K562 (cell line): ENCODE results near the gene PRKCE. TPM values are rescaled to one million over a fixed set of nuclear protein-coding genes. Genes with fewer than 3 reads are reported as not detected.

ENCODE experiments used
- ATAC-seq: fragments of 200-7000 bp; cut with Tn5 transposase; 3 replicates; pipeline ENCODE4 v1.9.1; 2020; ENCODE audit warnings: moderate library complexity
- BruUV-seq: library from RNA; stranded (reverse); fragments of 400-500 nt; replicated peaks from 2 replicates; lab custom pipeline; 2021; lab: Mats Ljungman, UMichigan
- CTCF ChIA-PET: fragments of 300-600 bp; formaldehyde crosslinking; extraction: SDS; loops from one replicate; lab custom pipeline; 2021; ENCODE audit warnings: low intra/inter-chr PET ratio; lab: Yijun Ruan, JAX
- POLR2A ChIA-PET: fragments of 300-600, 350-650 bp; sonication (Branson Sonifier 250); formaldehyde crosslinking; extraction: SDS; loops from one replicate; lab custom pipeline; 2021; ENCODE audit warnings: antibody characterized with exemption, inconsistent platforms; lab: Yijun Ruan, JAX
- DNase-seq, 4 experiments: peaks; one replicate each; pipeline versions ENCODE4 v3.0.0 to v3.0.0-alpha.2; 2011 to 2018; ENCODE audit warnings: low spot score in 3 of 4, mixed read lengths in 3 of 4; ENCODE audit errors: extremely low read depth in 1 of 4
- FAIRE-seq: peaks from 2 replicates; lab custom pipeline; 2011; peaks lifted over from hg19 to GRCh38; lab: Jason Lieb, UNC
- H2AFZ ChIP-seq: 2 replicates; pipeline ENCODE4 v1.6.0; 2011; ENCODE audit warnings: low read depth, low read length, control low read depth, inconsistent platforms
- H3K27ac ChIP-seq: fragments of 200-600 bp; 3 replicates; pipeline ENCODE4 v1.8.0; 2011; ENCODE audit warnings: low read depth, mild to moderate bottlenecking, control low read depth, inconsistent platforms, low read length, moderate library complexity, mixed read lengths; ENCODE audit errors: extremely low read depth
- H3K27me3 ChIP-seq, 2 experiments: fragments of 300-600 bp in 1 of 2; 2 replicates in 1 of 2; 3 replicates in 1 of 2; pipeline versions ENCODE4 v1.6.0 to v1.8.0; 2011; ENCODE audit warnings: inconsistent platforms in 2 of 2, low read length in 2 of 2, mild to moderate bottlenecking in 1 of 2, mixed read lengths in 1 of 2, moderate library complexity in 1 of 2; ENCODE audit not compliant: control insufficient read depth in 2 of 2, insufficient read depth in 2 of 2
- H3K36me3 ChIP-seq: fragments of 300-600 bp; 3 replicates; pipeline ENCODE4 v1.8.0; 2011; ENCODE audit warnings: mild to moderate bottlenecking, low read length, inconsistent platforms; ENCODE audit not compliant: control insufficient read depth, insufficient read depth
- H3K4me1 ChIP-seq, 2 experiments: fragments of 200-600 bp in 1 of 2; replicated peaks in 1 of 2; 2 replicates in 1 of 2; 3 replicates in 1 of 2; pipeline versions ENCODE4 v1.5.1 to v1.8.0; 2011; ENCODE audit warnings: inconsistent platforms in 2 of 2, low read length in 2 of 2, mild to moderate bottlenecking in 1 of 2, mixed read lengths in 1 of 2, moderate library complexity in 1 of 2; ENCODE audit not compliant: control insufficient read depth in 2 of 2, insufficient read depth in 2 of 2
- H3K4me2 ChIP-seq: 2 replicates; pipeline ENCODE4 v1.6.1; 2011; ENCODE audit warnings: low read length, control low read depth, inconsistent platforms, mixed read lengths; ENCODE audit not compliant: insufficient read depth
- H3K4me3 ChIP-seq: fragments of 200-600 bp; sonication (generic), shearing (Covaris generic); 2 replicates; pipeline ENCODE4 v1.5.1; 2016; ENCODE audit warnings: control low read depth, inconsistent platforms
- H3K79me2 ChIP-seq: fragments of 200-600 bp; 3 replicates; pipeline ENCODE4 v1.8.0; 2011; ENCODE audit warnings: low read length, inconsistent platforms; ENCODE audit not compliant: control insufficient read depth, insufficient read depth
- H3K9ac ChIP-seq, 2 experiments: 2 replicates each; pipeline versions ENCODE4 v1.6.0 to v1.6.1; 2011; ENCODE audit warnings: low read depth in 2 of 2, low read length in 2 of 2, control low read depth in 1 of 2, inconsistent platforms in 1 of 2, mild to moderate bottlenecking in 1 of 2, mixed read lengths in 1 of 2; ENCODE audit not compliant: insufficient read depth in 1 of 2
- H3K9me1 ChIP-seq: one replicate; pipeline ENCODE4 v1.6.0; 2011; ENCODE audit warnings: inconsistent platforms, mild to moderate bottlenecking, low read length, moderate library complexity; ENCODE audit not compliant: control insufficient read depth, insufficient read depth
- H3K9me3 ChIP-seq: replicated peaks from 2 replicates; pipeline ENCODE4 v1.5.1; 2011; ENCODE audit warnings: low read depth, low read length, inconsistent platforms; ENCODE audit not compliant: control insufficient read depth, insufficient read depth
- H4K20me1 ChIP-seq: replicated peaks from 2 replicates; pipeline ENCODE4 v1.6.1; 2011; ENCODE audit warnings: low read length, inconsistent platforms, mixed read lengths; ENCODE audit not compliant: control insufficient read depth, insufficient read depth
- ATF1 ChIP-seq, 2 experiments: fragments of 450-650 bp in 1 of 2; IDR thresholded peaks; 2 replicates each; pipeline ENCODE4 v1.6.1; 2016; ENCODE audit warnings: missing compliant biosample characterization in 1 of 2, missing genetic modification characterization in 1 of 2
- BDP1 ChIP-seq: IDR thresholded peaks from 3 replicates; pipeline ENCODE4 v1.6.1; 2011; ENCODE audit not compliant: insufficient read length, insufficient read depth
- BRCA1 ChIP-seq, 2 experiments: fragments of 450-650 bp in 1 of 2; sonication (generic) in 1 of 2; formaldehyde crosslinking in 1 of 2; IDR thresholded peaks; 2 replicates each; pipeline versions ENCODE4 v1.5.0 to v1.6.1; 2017 to 2020; ENCODE audit warnings: mild to moderate bottlenecking in 1 of 2, missing genetic modification reagents in 1 of 2
- DIDO1 ChIP-seq: fragments of 450-650 bp; IDR thresholded peaks from 2 replicates; pipeline ENCODE4 v1.6.1; 2016; ENCODE audit warnings: low read depth, missing biosample characterization, missing genetic modification characterization
- ESRRB ChIP-seq: fragments of 250-450 bp; sonication (Bioruptor Pico); IDR thresholded peaks from 2 replicates; pipeline ENCODE4 v1.5.0; 2020; ENCODE audit warnings: mild to moderate bottlenecking, moderate library complexity, borderline replicate concordance
- GTF2A2 ChIP-seq: IDR thresholded peaks from 2 replicates; pipeline ENCODE4 v1.6.1; 2016; ENCODE audit warnings: mild to moderate bottlenecking, missing genetic modification characterization, missing compliant biosample characterization
- MXI1 ChIP-seq: IDR thresholded peaks from 2 replicates; pipeline ENCODE4 v1.6.1; 2011; ENCODE audit warnings: low read depth, mild to moderate bottlenecking, improper control_type of control experiment, low read length
- SRF ChIP-seq, 2 experiments: fragments of 250-450, 450-650 bp in 1 of 2; sonication (Bioruptor Pico) in 1 of 2; sonication (generic) in 1 of 2; formaldehyde crosslinking; IDR thresholded peaks; 2 replicates each; pipeline versions ENCODE4 v1.5.0 to v1.5.1; 2020 to 2022; ENCODE audit warnings: mild to moderate bottlenecking in 1 of 2, missing genetic modification reagents in 1 of 2
- ZBED1 ChIP-seq: IDR thresholded peaks from 2 replicates; pipeline ENCODE4 v1.6.1; 2014
- ZBTB8A ChIP-seq: fragments of 450-650 bp; IDR thresholded peaks from 2 replicates; pipeline ENCODE4 v1.6.1; 2018; ENCODE audit warnings: mild to moderate bottlenecking, moderate library complexity; ENCODE audit not compliant: partially characterized antibody
- ZNF589 ChIP-seq: fragments of 200-800 bp; sonication (Bioruptor generic); IDR thresholded peaks from 2 replicates; pipeline ENCODE4 v1.6.1; 2016; ENCODE audit warnings: low read depth, missing genetic modification characterization, missing compliant biosample characterization
- WGBS: fragments of 100-300 bp; shearing (Covaris generic); methylation state at CpG from one replicate; pipeline ENCODE4 v1.1.6; 2016; ENCODE audit warnings: low coverage, mixed read lengths; ENCODE audit not compliant: insufficient coverage; ENCODE audit errors: missing lambda C conversion rate; 5-methylcytosine and 5-hydroxymethylcytosine counted together
- in situ Hi-C: fragments of 300-500 bp; cut with MboI; formaldehyde crosslinking; loops from 4 replicates; pipeline ENCODE4 v1.15.0; 2018; ENCODE audit warnings: inconsistent platforms, mixed read lengths
- intact Hi-C: fragments of 100-400 bp; cut with micrococcal nuclease; formaldehyde crosslinking; loops from 2 replicates; pipeline ENCODE4 v1.14.2; 2022
- polyA plus RNA-seq, 8 experiments: library from polyadenylated mRNA; depleted of rRNA in 4 of 8; stranded (reverse) in 5 of 8; unstranded in 3 of 8; fragments of >200 nt; fragmentation: Nextera tagmentation in 2 of 8; fragmentation: Illumina TruSeq in 1 of 8; extraction: Ambion mirVana in 2 of 8; extraction: Trizol in 1 of 8; gene quantifications; 2 replicates each; pipeline versions ENCODE4 v1.2.1 to v1.2.3, GENCODE V29; 2011 to 2014; ENCODE audit warnings: inconsistent platforms in 1 of 8, missing spikeins in 1 of 8
- total RNA-seq, 7 experiments: library from RNA; depleted of rRNA in 6 of 7; stranded (reverse); fragments of >200 nt in 6 of 7; fragmentation: Illumina TruSeq in 2 of 7; extraction: Trizol in 2 of 7; gene quantifications; 2 replicates each; pipeline versions ENCODE4 v1.2.1 to v1.2.3, GENCODE V29; 2011 to 2021; ENCODE audit warnings: low replicate concordance in 1 of 7
- TF ChIP-seq, protein P1 (sequence below), 3 experiments: fragments of 200-800 bp in 1 of 3; sonication (Bioruptor generic) in 1 of 3; sonication (generic) in 1 of 3; formaldehyde crosslinking in 1 of 3; IDR thresholded peaks; 2 replicates each; pipeline versions ENCODE4 v1.6.1 to v1.8.0; 2016 to 2022; ENCODE audit warnings: mild to moderate bottlenecking in 2 of 3, missing compliant biosample characterization in 2 of 3, missing genetic modification characterization in 2 of 3, missing genetic modification reagents in 1 of 3
- TF ChIP-seq, protein P2 (sequence below): IDR thresholded peaks from 2 replicates; pipeline ENCODE4 v1.6.1; 2011; ENCODE audit warnings: borderline replicate concordance, low read depth, mild to moderate bottlenecking, moderate library complexity, low read length; ENCODE audit not compliant: insufficient read depth, poor library complexity, severe bottlenecking

Gene PRKCE
- total and polyA plus RNA-seq, 9 of the 15 experiments (the other 6 are each of a cell fraction or from before 2014, with no cell fraction given) = 0.06 to 1.0 (median 0.22) TPM; not detected in 1

DNA sequence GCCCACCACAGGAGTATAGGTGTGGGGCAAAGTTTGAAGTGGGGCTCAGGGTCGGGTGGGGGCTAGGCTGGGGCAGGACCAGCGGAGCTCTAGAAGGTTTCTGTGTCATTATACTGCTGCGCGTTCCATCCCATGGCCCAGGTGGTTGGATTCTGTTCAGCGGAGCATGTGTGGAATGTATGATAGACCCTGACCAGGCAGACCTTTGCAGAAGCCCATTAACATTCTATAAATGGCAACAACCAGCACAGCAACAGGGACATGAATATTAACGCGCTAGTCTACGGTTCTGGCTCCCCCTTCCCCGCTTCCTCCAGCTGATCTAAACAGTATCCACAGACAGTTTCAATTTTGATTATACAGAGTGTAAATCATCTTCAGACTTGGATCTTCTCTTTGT is 4.1 kb upstream of the PRKCE start (continued):
- TF ChIP-seq MXI1 (no peak), GTF2A2 (tag) (no peak), BRCA1 (IDR thresholded peaks at IDR 0.05) (no peak), BRCA1 (CRISPR knock-in tag; IDR thresholded peaks at IDR 0.05) (no peak)
- TF ChIP-seq, protein P1, sequence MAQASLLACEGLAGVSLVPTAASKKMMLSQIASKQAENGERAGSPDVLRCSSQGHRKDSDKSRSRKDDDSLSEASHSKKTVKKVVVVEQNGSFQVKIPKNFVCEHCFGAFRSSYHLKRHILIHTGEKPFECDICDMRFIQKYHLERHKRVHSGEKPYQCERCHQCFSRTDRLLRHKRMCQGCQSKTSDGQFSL (CRISPR knock-in tag; IDR thresholded peaks at IDR 0.05) = no peak
- TF ChIP-seq, protein P1 (tag; IDR thresholded peaks at IDR 0.05) = no peak
- TF ChIP-seq, protein P2, sequence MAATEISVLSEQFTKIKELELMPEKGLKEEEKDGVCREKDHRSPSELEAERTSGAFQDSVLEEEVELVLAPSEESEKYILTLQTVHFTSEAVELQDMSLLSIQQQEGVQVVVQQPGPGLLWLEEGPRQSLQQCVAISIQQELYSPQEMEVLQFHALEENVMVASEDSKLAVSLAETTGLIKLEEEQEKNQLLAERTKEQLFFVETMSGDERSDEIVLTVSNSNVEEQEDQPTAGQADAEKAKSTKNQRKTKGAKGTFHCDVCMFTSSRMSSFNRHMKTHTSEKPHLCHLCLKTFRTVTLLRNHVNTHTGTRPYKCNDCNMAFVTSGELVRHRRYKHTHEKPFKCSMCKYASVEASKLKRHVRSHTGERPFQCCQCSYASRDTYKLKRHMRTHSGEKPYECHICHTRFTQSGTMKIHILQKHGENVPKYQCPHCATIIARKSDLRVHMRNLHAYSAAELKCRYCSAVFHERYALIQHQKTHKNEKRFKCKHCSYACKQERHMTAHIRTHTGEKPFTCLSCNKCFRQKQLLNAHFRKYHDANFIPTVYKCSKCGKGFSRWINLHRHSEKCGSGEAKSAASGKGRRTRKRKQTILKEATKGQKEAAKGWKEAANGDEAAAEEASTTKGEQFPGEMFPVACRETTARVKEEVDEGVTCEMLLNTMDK = no peak

DNA sequence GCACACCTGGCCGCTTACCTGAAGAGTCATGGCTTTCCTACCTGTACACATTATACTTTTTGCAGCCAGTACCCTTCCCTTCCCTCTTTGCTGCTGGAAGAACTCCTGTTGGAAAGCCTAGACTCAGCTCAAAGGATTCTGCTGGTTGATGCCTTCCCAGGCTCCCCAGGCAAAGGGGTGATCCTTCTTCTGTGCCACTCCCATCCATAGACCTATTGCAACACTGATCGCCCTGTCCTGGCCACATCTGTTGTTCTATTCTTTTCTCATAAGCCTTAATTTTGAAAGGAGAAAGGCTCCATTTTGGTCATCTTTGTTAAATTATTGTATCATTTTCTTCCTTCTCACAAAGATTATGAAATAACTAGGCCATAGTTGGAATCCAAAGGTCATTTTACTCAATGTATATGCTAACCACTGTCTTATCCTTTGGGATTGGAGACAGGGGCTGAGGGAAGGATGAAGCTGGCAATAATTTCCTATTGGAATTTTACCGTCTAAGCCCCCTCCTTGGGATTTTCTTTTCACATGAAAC is 3.4 kb upstream of the PRKCE start:
- Histone ChIP-seq H4K20me1 (no peaks in the 10 kb centered on the region), H3K4me1 (peaks cover 0 to 37% of the 10 kb centered on the region in 2 experiments; a peak in 4 of 5 replicates), H3K79me2 (no peaks in the 10 kb centered on the region), H3K9me3 (no peaks in the 10 kb centered on the region), H3K9me1 (no peaks in the 10 kb centered on the region), H3K27me3 (peaks cover 27 to 45% of the 10 kb centered on the region in 2 experiments), H2AFZ (no peak overlapping the region), H3K9ac (no peak overlapping the region), H3K36me3 (no peaks in the 10 kb centered on the region), H3K4me3 (no peak overlapping the region), H3K27ac (no peak overlapping the region), H3K4me2 (no peak overlapping the region)
- WGBS = 0% methylated on average over 3 of the region's 3 CpGs
- no TSS peak for BruUV-seq
- CTCF ChIA-PET = no interaction called here
- intact Hi-C loops (loop anchor here (10.0 kb wide), 1 partner anchor 187 kb away; no protein-coding TSS in a partner anchor), in situ Hi-C loops (loop anchor here (5.0 kb wide), 2 partner anchors 129 to 289 kb away; no protein-coding TSS in a partner anchor)
- POLR2A ChIA-PET = no interaction called here
- FAIRE-seq (no peak), DNase-seq (no peak), ATAC-seq (no peak)
- no peak for TF ChIP-seq ESRRB (CRISPR knock-in tag)
- TF ChIP-seq DIDO1 (tag) = no peak
- TF ChIP-seq ZBTB8A = no peak
- TF ChIP-seq SRF (CRISPR knock-in tag; IDR thresholded peaks at IDR 0.05) = no peak
- no peak for TF ChIP-seq ZBED1
- no peak for TF ChIP-seq BRCA1 (IDR thresholded peaks at IDR 0.05)
- TF ChIP-seq BRCA1 (CRISPR knock-in tag; IDR thresholded peaks at IDR 0.05) = no peak
- TF ChIP-seq ZNF589 (CRISPR knock-in tag) = no peak
- no peak for TF ChIP-seq ATF1 (CRISPR knock-in tag; IDR thresholded peaks at IDR 0.05)
- TF ChIP-seq ATF1 (tag; IDR thresholded peaks at IDR 0.05) = no peak
- TF ChIP-seq BDP1 = no peak
